GM12878 (cell line): Measurements from ENCODE around the gene COTL1.

Experiments used
- ASH2L ChIP-seq: fragments of 300-600, 200-600 bp; sonication (generic); IDR thresholded peaks from 2 replicates; pipeline ENCODE4 v1.6.1; 2017; ENCODE audit warnings: low read depth, mild to moderate bottlenecking, borderline replicate concordance
- CTCF ChIP-seq, 3 experiments: IDR thresholded peaks in 2 of 3; conservative IDR thresholded peaks in 1 of 3; 2 replicates each; pipeline ENCODE4 v1.5.1; 2011; ENCODE audit warnings: low read depth in 3 of 3, low read length in 3 of 3, mild to moderate bottlenecking in 3 of 3, control low read depth in 2 of 3, moderate library complexity in 2 of 3, inconsistent platforms in 1 of 3, mixed read lengths in 1 of 3; ENCODE audit not compliant: control insufficient read depth in 2 of 3, insufficient read depth in 1 of 3; ENCODE audit errors: extremely low read depth in 1 of 3
- EP300 ChIP-seq, 2 experiments: fragments of 150-350 bp in 1 of 2; IDR thresholded peaks; 2 replicates each; pipeline ENCODE4 v1.6.1; 2011 to 2012; ENCODE audit warnings: low read depth in 2 of 2, low read length in 2 of 2, borderline replicate concordance in 1 of 2, improper control_type of control experiment in 1 of 2, inconsistent platforms in 1 of 2; ENCODE audit not compliant: control insufficient read depth in 1 of 2
- ESRRA ChIP-seq: IDR thresholded peaks from 2 replicates; pipeline ENCODE4 v1.6.1; 2012; ENCODE audit warnings: mild to moderate bottlenecking, low read length, improper control_type of control experiment
- FOS ChIP-seq: IDR thresholded peaks from 3 replicates; pipeline ENCODE4 v1.6.1; 2011; ENCODE audit warnings: borderline replicate concordance; ENCODE audit not compliant: insufficient read length; ENCODE audit errors: extremely low read depth
- MYB ChIP-seq: fragments of 150-350 bp; IDR thresholded peaks from 2 replicates; pipeline ENCODE4 v1.6.1; 2014; ENCODE audit warnings: mild to moderate bottlenecking, low read depth, low read length, borderline replicate concordance
- POLR2AphosphoS5 ChIP-seq: IDR thresholded peaks from 2 replicates; pipeline ENCODE4 v1.6.1; 2011; ENCODE audit warnings: mild to moderate bottlenecking, low read length, inconsistent platforms
- RCOR1 ChIP-seq: conservative IDR thresholded peaks from 2 replicates; pipeline ENCODE4 v1.6.1; 2012; ENCODE audit warnings: low read depth, low read length, improper control_type of control experiment
- REST ChIP-seq: IDR thresholded peaks from 2 replicates; pipeline ENCODE4 v1.6.1; 2012; ENCODE audit warnings: mild to moderate bottlenecking, low read depth, low read length
- TARDBP ChIP-seq: IDR thresholded peaks from 2 replicates; pipeline ENCODE4 v1.6.1; 2016; ENCODE audit warnings: borderline replicate concordance
- USF2 ChIP-seq: IDR thresholded peaks from 2 replicates; pipeline ENCODE4 v1.6.1; 2011; ENCODE audit warnings: low read depth, low read length, improper control_type of control experiment, borderline replicate concordance
- ZNF24 ChIP-seq: fragments of 450-650 bp; IDR thresholded peaks from 2 replicates; pipeline ENCODE4 v1.6.1; 2017; ENCODE audit warnings: antibody characterized with exemption, mild to moderate bottlenecking

DNA sequence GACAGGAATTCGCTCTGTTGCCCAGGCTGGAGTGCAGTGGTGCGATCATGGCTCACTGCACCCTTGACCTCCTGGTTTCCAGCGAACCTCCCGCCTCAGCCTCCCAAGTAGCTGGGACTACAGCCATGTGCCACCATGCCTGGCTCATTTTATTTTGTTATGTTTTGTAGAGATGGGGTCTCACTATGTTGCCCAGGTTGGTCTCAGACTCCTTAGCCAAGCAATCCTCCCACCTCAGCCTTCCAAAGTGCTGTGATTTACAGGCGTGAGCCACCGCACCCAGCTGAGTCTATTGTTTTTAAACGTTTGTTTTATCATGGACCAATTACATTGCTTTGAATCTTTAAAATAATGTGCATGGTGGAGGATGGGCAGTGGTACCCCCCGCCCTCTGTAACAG is 28.9 kb downstream of the COTL1 start:
- TF ChIP-seq POLR2AphosphoS5 (no peak), TARDBP (no peak), ASH2L (no peak), ZNF24 (no peak), FOS (no peak), CTCF (IDR thresholded peaks at IDR 0.05 in 2 of 3, conservative IDR thresholded peaks at IDR 0.05 in 1 of 3; ENCODE audit: control insufficient read depth in 2 of 3, extremely low read depth in 1 of 3, insufficient read depth in 1 of 3, low read depth in 3 of 3, low read length in 3 of 3) (no peak), USF2 (no peak), MYB (no peak), EP300 (IDR thresholded peaks at IDR 0.05; ENCODE audit: borderline replicate concordance in 1 of 2, control insufficient read depth in 1 of 2, low read depth in 2 of 2, low read length in 2 of 2) (no peak), REST (no peak), RCOR1 (no peak), ESRRA (no peak)
